ENCODE measurements around the gene CRYBA4.

DNA sequence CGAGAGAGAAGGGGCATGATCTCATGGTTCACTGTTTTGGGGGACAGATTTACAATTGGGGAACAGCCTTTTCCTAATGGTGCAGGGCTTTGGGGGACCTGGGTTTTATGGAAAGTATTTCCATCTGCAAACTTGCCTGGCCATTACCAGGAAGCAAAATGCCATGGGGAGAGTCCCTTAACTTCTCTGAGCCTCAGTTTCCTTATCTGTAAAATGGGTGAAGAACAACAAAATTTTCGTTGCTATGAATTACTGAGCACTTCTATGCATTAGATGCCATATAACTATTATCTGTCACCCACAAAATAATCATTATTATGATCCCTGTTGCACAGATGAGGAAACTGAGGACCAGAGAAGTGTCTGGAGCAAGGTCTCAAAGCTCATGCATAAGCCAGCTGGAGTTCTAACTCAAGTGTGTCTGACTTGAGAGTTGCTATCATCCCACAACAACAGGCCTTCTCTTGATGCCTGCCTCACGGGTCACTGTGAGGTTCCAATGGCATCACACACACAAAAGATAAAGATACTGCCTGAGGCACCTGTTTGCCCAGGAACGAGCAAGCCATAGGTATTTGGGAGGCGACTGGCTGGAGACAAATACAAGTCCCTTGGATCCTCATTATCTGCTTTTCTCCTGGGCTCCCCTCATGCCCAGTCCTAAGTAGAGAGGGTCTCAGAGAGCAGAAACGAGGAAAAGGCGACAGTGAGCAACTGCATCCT is 47.6 kb upstream of the CRYBA4 start:
- TF ChIP-seq, protein P1, sequence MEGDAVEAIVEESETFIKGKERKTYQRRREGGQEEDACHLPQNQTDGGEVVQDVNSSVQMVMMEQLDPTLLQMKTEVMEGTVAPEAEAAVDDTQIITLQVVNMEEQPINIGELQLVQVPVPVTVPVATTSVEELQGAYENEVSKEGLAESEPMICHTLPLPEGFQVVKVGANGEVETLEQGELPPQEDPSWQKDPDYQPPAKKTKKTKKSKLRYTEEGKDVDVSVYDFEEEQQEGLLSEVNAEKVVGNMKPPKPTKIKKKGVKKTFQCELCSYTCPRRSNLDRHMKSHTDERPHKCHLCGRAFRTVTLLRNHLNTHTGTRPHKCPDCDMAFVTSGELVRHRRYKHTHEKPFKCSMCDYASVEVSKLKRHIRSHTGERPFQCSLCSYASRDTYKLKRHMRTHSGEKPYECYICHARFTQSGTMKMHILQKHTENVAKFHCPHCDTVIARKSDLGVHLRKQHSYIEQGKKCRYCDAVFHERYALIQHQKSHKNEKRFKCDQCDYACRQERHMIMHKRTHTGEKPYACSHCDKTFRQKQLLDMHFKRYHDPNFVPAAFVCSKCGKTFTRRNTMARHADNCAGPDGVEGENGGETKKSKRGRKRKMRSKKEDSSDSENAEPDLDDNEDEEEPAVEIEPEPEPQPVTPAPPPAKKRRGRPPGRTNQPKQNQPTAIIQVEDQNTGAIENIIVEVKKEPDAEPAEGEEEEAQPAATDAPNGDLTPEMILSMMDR (conservative IDR thresholded peaks at IDR 0.05; ENCODE audit: low read depth, low read length): no peak
- no peak for TF ChIP-seq EZH2 (IDR thresholded peaks at IDR 0.05; ENCODE audit: borderline replicate concordance, low read depth, low read length, poor library complexity, severe bottlenecking)
